Progenitor cell of endocrine pancreas (in vitro differentiated cells): ENCODE results near the gene DCBLD1. TPM values are rescaled to one million over a fixed set of nuclear protein-coding genes. Genes with fewer than 3 reads are reported as not detected.

Source experiments
- DNase-seq: peaks from one replicate; pipeline ENCODE4 v3.0.0; 2021; ENCODE audit warnings: low spot score; ENCODE audit not compliant: unreplicated experiment
- H3K27ac Mint-ChIP-seq: 2 replicates; pipeline ENCODE4 v1.8.0; 2021; ENCODE audit warnings: mild to moderate bottlenecking, moderate library complexity, mixed read lengths
- H3K27me3 Mint-ChIP-seq: 2 replicates; pipeline ENCODE4 v1.8.0; 2021; ENCODE audit warnings: mixed read lengths
- H3K36me3 Mint-ChIP-seq: 2 replicates; pipeline ENCODE4 v1.8.0; 2022; ENCODE audit warnings: mixed read lengths; ENCODE audit not compliant: insufficient read depth
- H3K4me1 Mint-ChIP-seq: 2 replicates; pipeline ENCODE4 v1.8.0; 2021; ENCODE audit warnings: low read depth, mixed read lengths
- H3K4me3 Mint-ChIP-seq: 2 replicates; pipeline ENCODE4 v1.8.0; 2021; ENCODE audit warnings: low read depth, mild to moderate bottlenecking, moderate library complexity, mixed read lengths
- H3K9me3 Mint-ChIP-seq: 2 replicates; pipeline ENCODE4 v1.8.0; 2021; ENCODE audit warnings: low read depth, mixed read lengths
- CTCF ChIP-seq: fragments of 200-600 bp; sonication (generic); IDR thresholded peaks from one replicate; pipeline ENCODE4 v1.5.0; 2021; ENCODE audit warnings: antibody characterized with exemption, mild to moderate bottlenecking; ENCODE audit not compliant: unreplicated experiment
- total RNA-seq: library from RNA; stranded (reverse); gene quantifications from 2 replicates; pipeline ENCODE4 v1.2.1, GENCODE V29; 2021

The DCBLD1 gene
- total RNA-seq, 1 donor from 2014 or later: 37.4 TPM

GRCh38 chr6:117505311-117505710 lies 22.8 kb downstream of the DCBLD1 start:
- H3K27me3 Mint-ChIP-seq: no peaks in the 10 kb centered on the region
- H3K9me3 Mint-ChIP-seq: no peaks in the 10 kb centered on the region
- no peak for DNase-seq
- H3K4me3 Mint-ChIP-seq: no peak overlapping the region
- peaks cover 16% of the 10 kb centered on the region for H3K36me3 Mint-ChIP-seq
- peaks cover 37% of the 10 kb centered on the region for H3K4me1 Mint-ChIP-seq
- TF ChIP-seq CTCF: no peak
- no peak overlapping the region for H3K27ac Mint-ChIP-seq

- DNase-seq: no peak
- H3K27ac Mint-ChIP-seq: peak overlapping the region; percentile 71
- no peaks in the 10 kb centered on the region for H3K27me3 Mint-ChIP-seq
- no peak overlapping the region for H3K4me3 Mint-ChIP-seq
- H3K4me1 Mint-ChIP-seq: peaks cover 39% of the 10 kb centered on the region
- peaks cover 16% of the 10 kb centered on the region for H3K36me3 Mint-ChIP-seq
- H3K9me3 Mint-ChIP-seq: no peaks in the 10 kb centered on the region
- no peak for TF ChIP-seq CTCF
Observed at GRCh38 chr6:117506180-117506835, 23.8 kb downstream of the DCBLD1 start.

- Mint-ChIP-seq H3K9me3 (no peaks in the 10 kb centered on the region), H3K27me3 (no peaks in the 10 kb centered on the region), H3K4me3 (no peak overlapping the region), H3K36me3 (peaks cover 16% of the 10 kb centered on the region), H3K4me1 (peaks cover 37% of the 10 kb centered on the region), H3K27ac (no peak overlapping the region)
- no peak for TF ChIP-seq CTCF
- DNase-seq: no peak
Observed at GRCh38 chr6:117506907-117507306, 24.4 kb downstream of the DCBLD1 start.

GRCh38 chr6:117508450-117508971 lies 26.0 kb downstream of the DCBLD1 start:
- H3K4me3 Mint-ChIP-seq: no peak overlapping the region
- H3K27me3 Mint-ChIP-seq: no peaks in the 10 kb centered on the region
- no peaks in the 10 kb centered on the region for H3K9me3 Mint-ChIP-seq
- no peak for TF ChIP-seq CTCF
- H3K27ac Mint-ChIP-seq: no peak overlapping the region
- DNase-seq: no peak
- peaks cover 16% of the 10 kb centered on the region for H3K36me3 Mint-ChIP-seq
- H3K4me1 Mint-ChIP-seq: peaks cover 37% of the 10 kb centered on the region

GRCh38 chr6:117509021-117509420 lies 26.5 kb downstream of the DCBLD1 start:
- Mint-ChIP-seq H3K9me3 (no peaks in the 10 kb centered on the region), H3K27me3 (no peaks in the 10 kb centered on the region), H3K4me1 (peaks cover 33% of the 10 kb centered on the region), H3K27ac (no peak overlapping the region), H3K36me3 (peaks cover 16% of the 10 kb centered on the region), H3K4me3 (no peak overlapping the region)
- no peak for TF ChIP-seq CTCF
- DNase-seq: no peak
